Measurements from ENCODE around the gene NACC2.
"Not testable (repeated sequence)": the region's sequence is repeated elsewhere in the genome, so short reads cannot be mapped to it uniquely, and the experiment has no call there.

The NACC2 gene

DNA sequence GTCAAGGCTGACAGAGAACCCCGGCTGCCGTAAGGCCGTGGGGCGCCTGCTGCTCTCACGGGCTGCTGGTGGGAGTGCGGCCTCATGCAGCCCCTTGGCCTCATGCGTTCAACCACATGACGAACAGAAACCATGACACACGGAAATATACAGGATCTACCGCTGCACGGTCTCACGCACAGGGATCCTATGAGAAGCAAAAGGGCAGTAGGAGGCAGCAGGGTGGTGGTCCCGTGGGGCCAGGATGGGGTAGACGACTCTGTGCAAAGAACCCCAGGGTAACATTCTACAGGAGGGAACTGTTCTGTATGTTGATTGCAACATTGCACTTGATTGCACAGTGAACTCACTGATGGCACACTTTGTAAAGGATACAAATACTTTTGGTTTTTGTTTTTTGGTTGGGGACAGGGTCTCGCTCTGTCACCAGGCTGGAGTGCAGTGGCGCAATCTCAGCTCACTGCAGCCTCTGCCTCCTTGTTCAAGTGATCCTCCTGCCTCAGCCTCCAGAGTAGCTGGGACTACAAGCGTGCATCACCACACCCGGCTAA is 51.6 kb downstream of the NACC2 start:
- DNase-seq, result no peak

DNA sequence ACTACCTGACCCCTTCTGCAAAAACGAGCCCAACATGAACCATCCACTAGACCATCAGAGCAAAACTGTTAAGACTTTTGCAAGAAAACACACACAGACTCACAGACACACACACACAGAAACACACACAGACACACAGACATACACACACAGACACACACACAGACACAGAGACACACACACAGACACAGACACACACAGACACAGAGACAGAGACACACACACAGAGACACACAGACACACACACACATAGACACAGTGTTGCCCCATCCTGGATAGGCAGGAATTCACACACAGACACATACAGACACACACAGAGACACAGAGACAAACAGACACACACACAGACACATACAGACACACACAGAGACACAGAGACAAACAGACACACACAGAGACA is 52.5 kb downstream of the NACC2 start:
- DNase-seq, result no peak

GRCh38 chr9:136040848-136041247 is 54.2 kb downstream of the NACC2 start:
- DNase-seq, result not testable (repeated sequence)

DNA sequence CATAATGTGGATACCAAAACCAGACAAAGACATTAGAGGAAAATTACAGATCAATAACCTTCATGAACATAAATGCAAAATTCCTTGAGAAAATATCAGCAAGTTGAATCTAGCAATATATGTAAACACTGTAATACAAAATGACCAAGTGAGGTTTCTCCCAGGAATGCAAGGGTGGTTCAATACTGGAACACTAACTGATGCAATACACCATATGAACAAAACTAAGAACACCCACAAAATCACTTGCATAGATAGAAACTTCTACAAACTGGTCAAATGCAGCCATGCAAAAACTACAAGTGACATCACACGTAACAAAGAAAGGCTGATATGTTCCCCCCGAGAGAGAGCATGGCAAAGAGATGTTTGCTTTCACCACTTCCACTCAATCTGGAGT is 55.6 kb downstream of the NACC2 start:
- no peak for DNase-seq

DNA sequence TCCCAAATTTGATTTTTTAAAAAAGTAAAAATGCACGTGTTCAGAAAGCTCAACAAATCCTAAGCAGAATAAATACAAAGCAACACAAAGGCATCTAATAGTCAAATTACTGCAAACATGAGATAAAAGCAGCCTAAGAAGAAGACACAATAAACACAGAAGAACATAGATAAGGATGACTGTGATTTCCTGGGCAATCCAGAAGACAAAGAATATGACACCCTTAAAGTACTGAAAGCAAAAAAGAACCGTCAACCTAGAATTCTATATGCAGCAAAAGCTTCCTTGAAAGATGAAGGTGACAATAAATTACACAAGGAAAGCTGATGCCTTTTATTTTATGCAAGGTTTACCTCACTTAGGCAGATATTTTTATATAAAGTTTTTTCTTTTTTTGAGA is 58.2 kb downstream of the NACC2 start:
- no peak for DNase-seq

DNA sequence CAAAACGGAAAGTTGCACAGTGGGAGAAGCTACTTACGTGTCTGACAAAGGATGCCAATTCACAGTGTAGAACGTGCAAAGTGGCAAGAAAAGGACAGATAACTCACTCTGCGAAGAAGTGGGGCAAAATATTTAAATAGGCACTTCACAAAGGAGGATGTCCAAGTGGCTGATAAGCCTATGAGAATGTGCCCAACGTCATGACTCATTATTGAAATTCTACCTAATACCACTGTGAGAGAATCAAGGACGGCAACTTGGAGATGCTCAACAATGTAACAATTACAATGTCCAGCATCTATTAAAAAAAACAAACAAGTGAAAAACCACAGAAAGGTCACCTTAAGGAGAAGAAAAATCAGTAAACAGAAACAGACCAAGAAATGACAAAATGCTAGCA is 59.0 kb downstream of the NACC2 start:
- DNase-seq, result no peak

DNA sequence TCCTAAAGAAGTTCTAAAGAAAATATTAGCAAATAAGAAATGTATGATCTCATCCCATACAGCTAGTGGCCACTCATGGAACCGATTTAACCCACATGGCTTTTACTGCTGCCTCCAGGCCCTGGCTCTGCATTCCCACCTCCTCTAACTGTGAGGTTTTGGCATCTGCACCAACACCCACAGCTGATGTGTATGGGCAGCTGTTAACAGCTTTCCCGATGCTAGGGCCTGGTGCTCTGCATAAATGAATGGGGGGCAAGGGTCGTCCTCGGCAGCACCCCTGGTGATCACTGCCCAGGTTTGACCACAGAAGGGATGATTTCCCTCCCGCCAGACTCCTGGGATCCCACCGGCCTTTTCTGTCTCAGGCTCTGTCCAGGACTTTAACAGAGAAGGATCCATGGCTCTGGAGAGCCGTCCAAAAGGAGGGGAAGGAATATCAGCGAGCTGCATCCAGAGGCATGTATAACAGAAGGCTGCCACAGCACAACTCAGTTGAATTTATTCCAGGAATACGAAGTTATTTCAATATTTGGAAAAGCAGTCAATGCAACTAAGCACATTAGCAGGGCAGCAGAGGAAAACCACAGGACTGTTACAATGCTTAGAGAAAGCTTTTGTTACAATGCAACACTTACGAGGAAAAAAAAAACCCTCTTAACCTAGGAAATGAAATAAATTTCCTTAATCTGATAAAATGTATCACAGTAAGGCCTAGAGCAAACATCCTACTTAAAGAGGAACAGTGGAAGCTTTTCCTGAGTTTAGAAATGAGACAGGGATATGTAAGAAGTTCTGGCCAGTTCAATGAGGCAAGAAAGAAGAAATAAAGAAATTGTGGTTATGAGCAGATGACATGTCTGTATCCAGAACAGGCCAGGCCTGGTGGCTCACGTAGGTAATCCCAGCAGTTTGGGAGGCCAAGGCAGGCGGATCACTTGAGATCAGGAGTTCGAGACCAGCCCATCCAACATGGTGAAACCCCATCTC is 63.1 kb downstream of the NACC2 start:
- no peak for DNase-seq

DNA sequence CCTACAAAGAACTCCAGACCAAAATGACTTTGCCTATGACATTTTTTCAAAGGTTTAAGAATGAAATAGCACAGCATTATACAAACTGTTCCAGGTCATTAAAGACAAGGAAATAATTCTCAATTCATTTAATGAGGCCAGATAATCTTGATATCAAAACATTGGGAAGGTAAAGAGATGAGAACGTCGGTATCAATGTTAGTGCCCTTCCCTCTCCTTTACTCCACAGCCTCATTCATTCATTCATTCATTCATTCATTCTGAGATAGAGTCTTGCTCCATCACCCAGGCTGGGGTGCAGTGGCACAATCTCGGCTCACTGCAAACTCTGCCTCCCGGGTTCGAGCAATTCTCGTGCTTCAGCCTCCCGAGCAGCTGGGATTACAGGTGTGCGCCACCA is 64.0 kb downstream of the NACC2 start:
- no peak for DNase-seq

GRCh38 chr9:136029556-136029955 is 65.5 kb downstream of the NACC2 start:
- no peak for DNase-seq

DNA sequence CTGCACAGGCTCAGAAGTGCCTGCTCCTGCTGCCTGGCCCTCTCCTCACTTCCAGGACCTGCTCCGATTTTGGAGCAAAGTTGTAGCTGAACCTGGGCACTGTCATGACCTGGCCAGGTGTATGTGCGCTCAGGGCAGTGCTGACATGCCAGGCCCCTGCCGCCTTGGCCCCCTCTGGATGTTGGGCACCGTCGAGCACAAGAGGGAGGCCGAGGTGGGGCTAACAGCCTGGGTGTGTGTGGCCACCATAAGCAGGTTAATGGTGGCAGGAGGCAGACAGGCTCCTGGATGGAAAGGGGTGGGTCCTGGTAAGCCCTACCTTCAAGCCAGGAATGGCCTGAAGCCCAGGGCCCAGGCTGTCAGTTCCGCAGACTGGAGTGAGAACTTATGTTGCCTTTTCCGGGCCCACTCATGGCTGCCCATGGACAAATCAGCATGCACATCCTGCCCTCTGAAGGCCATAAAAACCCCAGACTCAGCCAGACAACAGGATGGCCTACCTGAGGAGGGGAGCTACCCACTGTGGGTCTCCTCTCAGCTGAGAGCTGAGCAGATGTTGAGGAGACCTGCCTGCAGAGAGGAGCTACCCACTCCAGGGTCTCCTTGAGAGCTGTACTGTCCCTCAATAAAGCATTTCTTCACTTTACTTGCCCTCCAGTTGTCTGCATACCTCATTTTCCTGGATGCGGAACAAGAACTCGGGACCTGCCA is 66.2 kb downstream of the NACC2 start:
- DNase-seq, result no peak

DNA sequence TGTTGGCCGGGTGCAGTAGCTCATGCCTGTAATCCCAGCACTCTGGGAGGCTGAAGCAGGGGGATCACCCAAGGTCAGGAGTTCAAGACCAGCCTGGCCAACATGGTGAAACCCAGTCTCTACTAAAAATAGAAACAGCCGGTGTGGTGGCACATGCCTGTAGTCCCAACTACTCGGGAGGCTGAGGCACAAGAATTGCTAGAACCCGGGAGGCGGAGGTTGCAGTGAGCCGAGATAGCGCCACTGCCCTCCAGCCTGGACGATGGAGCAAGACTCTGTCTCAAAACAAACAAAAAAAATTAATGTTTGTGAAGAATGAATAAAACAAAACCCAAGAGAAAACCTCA is 68.2 kb downstream of the NACC2 start:
- not testable (repeated sequence) for DNase-seq

GRCh38 chr9:136026266-136026942 is 68.7 kb downstream of the NACC2 start:
- DNase-seq, result no peak

DNA sequence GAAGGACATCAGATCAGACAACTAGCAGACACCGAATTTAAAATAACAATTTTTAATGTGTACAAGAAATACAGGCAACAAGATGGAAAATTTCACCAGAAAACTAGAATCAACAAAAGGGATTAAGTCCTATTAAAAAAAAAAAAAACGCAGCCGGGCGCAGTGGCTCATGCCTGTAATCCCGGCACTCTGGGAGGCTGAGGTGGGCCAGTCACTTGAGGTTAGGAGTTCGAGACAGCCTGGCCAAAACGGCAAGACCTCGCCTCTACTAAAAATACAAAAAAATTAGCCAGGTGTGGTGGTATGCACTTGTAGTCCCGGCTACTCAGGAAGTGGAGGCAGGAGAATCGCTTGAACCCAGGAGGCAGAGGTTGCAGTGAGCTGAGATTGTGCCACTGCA is 69.6 kb downstream of the NACC2 start:
- DNase-seq, result no peak

DNA sequence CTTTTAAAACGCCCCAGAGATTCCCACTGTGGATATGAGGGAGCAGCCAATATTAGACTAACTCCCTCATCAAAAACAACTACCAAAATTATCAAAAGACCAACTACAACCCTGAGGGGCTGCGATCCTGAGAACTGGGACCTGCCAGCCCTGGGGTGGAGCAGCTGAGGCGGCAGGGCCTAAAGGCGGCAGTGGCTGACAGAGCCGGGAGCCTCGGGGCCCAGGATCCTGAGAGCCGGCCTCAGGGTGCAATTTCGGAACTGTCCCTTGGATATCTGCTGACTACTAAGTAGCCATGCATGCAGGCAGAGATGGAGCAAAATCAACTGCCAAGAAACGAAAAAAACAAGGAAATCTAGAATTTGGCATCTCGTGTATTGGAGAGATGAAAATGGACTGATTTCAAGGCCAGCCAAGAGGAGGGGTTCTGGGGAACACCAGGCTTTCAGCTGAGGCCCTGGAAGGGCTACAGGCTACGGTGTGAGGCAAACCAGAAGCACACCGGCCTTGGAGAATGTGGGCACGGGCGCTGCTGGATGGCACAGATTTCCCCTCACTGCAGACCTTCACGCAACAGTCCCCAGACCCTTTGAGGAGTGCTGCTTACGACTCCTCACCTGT is 70.3 kb downstream of the NACC2 start:
- DNase-seq, result no peak

DNA sequence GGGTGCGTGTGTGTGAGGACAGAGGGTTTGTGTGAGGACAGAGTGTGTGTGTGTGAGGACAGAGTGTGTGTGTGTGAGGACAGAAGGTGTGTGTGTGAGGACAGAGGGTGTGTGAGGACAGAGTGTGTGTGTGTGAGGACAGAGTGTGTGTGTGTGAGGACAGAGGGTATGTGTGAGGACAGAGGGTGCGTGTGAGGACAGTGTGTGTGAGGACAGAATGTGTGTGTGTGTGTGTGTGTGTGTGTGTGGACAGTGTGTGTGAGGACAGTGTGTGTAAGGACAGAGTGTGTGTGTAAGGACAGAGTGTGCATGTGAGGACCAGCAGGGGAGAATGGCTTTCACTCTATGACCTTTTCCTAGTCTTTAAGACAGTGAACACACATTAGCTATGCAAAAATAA is 70.8 kb downstream of the NACC2 start:
- no peak for DNase-seq

DNA sequence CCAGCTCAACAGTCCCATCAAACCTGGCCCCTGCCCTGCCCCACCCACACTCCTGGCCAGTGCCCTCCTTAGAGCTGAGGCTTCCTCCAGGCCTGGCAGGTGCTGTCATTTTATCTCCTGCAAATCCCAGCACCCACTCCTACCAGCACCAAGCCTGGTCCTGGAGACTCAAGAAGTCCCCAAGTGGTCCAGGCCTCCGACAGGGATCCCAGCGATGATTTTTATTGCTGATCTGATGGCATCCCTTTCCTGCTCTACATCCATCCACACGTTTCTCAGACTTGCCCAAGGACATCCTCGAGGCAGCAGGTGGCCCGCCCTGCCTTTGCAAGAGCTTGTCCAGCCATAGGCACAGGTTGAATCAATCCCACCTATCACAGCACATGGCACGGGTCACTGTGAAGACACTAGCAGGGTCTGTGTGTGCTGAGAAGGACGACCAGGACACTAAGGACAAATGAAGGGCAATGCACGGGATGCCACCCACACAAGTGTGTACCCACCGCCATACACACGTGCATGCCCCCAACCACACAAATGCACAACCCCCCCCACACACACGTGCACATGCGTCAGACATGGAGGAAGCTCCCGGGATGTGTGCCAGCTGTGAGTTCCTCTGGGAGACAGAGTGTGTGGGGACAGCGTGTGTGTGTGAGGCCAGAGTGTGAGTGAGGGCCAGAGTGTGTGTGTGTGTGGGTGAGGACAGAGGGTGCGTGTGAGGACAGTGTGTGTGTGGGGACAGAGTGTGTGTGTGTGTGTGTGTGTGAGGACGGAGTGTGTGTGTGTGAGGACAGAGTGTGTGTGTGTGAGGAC is 71.5 kb downstream of the NACC2 start:
- no peak for DNase-seq

- DNase-seq, result no peak
Measured at GRCh38 chr9:136022731-136023409, 72.2 kb downstream of the NACC2 start.

GRCh38 chr9:136021872-136022681 is 73.0 kb downstream of the NACC2 start:
- no peak for DNase-seq

- DNase-seq, result no peak
Measured at GRCh38 chr9:136021171-136021871, 73.8 kb downstream of the NACC2 start.

- no peak for DNase-seq
Measured at GRCh38 chr9:136020671-136021070, 74.4 kb downstream of the NACC2 start.
